Activated naive CD8-positive, alpha-beta T cell (primary cell): ENCODE measurements around the gene RABL6.
"Not testable (repeated sequence)": the region's sequence is repeated elsewhere in the genome, so short reads cannot be mapped to it uniquely, and the experiment has no call there.

Experiments used
- H3K27ac Mint-ChIP-seq: one replicate; pipeline ENCODE4 v1.8.0; 2021; ENCODE audit warnings: mixed read lengths
- H3K27me3 Mint-ChIP-seq: one replicate; pipeline ENCODE4 v1.8.0; 2021; ENCODE audit warnings: mixed read lengths
- H3K36me3 Mint-ChIP-seq: one replicate; pipeline ENCODE4 v1.8.0; 2021; ENCODE audit warnings: mixed read lengths
- H3K4me1 Mint-ChIP-seq: one replicate; pipeline ENCODE4 v1.8.0; 2021; ENCODE audit warnings: low read depth, mixed read lengths
- H3K4me3 Mint-ChIP-seq: one replicate; pipeline ENCODE4 v1.8.0; 2021; ENCODE audit warnings: mild to moderate bottlenecking, mixed read lengths
- H3K9me3 Mint-ChIP-seq: one replicate; pipeline ENCODE4 v1.8.0; 2021; ENCODE audit warnings: low read depth, mixed read lengths

Gene RABL6

GRCh38 chr9:136867917-136868316 is 60.2 kb downstream of the RABL6 start:
- no peak overlapping the region for H3K27ac Mint-ChIP-seq
- H3K4me3 Mint-ChIP-seq, result peak overlapping the region; percentile 71
- no peaks in the 10 kb centered on the region for H3K9me3 Mint-ChIP-seq
- H3K36me3 Mint-ChIP-seq, result no peaks in the 10 kb centered on the region
- H3K27me3 Mint-ChIP-seq, result no peaks in the 10 kb centered on the region
- peaks cover 16% of the 10 kb centered on the region for H3K4me1 Mint-ChIP-seq

GRCh38 chr9:136868644-136869043 is 60.9 kb downstream of the RABL6 start:
- Mint-ChIP-seq H3K4me1 (peaks cover 16% of the 10 kb centered on the region), H3K27ac (no peak overlapping the region), H3K36me3 (no peaks in the 10 kb centered on the region), H3K4me3 (peak overlapping the region; percentile 57), H3K27me3 (no peaks in the 10 kb centered on the region), H3K9me3 (no peaks in the 10 kb centered on the region)

DNA sequence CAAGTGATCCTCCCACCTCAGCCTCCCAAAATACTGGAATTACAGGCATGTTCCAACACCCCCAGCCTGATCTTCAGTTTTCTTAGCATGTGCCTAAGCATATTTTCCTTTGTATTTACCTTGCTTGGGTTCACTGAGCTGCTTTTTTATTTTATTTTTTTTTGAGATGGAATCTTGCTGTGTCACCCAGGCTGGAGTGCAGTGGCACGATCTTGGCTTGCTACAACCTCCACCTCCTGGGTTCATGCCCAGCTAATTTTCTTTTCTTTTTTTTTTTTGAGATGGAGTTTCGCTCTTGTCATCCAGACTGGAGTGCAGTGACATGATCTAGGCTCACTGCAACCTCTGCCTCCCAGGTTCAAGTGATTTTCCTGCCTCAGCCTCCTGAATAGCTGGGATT is 61.9 kb downstream of the RABL6 start:
- H3K27me3 Mint-ChIP-seq, H3K27ac Mint-ChIP-seq, H3K4me1 Mint-ChIP-seq, H3K9me3 Mint-ChIP-seq, H3K4me3 Mint-ChIP-seq, H3K36me3 Mint-ChIP-seq: not testable (repeated sequence)

DNA sequence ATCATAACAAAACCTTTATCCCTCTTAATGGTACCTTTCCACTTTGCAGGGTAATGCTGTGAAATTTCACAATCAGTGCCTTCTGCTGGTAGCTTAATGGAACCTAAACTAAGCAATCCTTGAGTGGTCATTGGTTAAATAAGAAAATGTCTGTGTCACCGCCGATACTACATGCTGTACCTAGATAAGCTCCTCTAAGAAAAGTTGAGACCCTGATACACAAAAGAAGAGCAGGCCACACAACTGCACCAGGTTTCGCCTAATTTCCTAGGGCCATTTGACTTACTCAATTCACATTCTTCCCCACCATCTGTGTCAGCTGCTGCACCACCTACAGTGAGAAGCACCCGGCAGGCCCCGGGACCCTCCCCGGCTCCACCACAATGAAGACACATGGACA is 67.4 kb downstream of the RABL6 start:
- Mint-ChIP-seq H3K36me3 (no peaks in the 10 kb centered on the region), H3K27me3 (no peaks in the 10 kb centered on the region), H3K27ac (no peak overlapping the region), H3K4me3 (no peak overlapping the region), H3K4me1 (peaks cover 2% of the 10 kb centered on the region), H3K9me3 (no peaks in the 10 kb centered on the region)

DNA sequence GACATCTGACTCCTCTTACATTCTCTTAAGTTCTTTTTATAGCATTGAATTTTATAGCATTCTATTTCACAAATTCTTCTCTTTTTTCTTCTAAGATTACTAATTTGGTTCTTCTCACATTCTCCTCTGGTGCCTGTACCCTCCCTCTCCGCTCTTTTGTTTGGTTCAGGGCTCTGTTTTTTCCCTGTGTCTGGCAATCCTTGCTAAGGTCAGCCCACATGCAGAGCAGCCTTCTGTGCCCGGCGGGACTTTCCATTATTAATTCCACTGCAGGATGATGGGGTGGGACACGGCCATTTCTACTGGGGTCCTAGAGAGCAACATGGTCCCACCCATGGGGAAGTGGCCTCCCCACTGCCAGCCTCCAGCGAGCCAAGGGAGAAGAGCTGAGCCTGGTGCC is 68.7 kb downstream of the RABL6 start:
- no peak overlapping the region for H3K4me3 Mint-ChIP-seq

DNA sequence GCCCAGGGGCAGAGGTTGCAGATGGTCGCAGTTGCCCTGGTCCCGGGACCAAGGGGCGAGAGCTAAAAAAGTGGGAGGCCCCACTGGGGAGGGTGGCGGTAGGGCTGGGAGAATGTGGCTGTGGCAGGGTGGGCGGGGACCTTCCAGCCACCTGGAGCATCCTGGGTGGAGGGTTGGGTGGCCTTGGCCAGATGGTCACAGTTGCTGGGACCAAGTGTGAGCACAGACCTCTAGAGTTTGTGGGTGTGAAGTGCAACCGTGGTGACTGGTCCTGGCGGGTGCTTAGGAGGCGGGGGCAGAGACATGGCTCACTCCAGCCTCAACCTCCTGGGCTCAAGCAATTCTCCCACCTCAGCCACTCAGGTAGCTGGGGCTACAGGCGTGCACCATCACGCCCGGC is 72.9 kb downstream of the RABL6 start:
- Mint-ChIP-seq H3K27ac (peak overlapping the region; percentile 76), H3K9me3 (no peaks in the 10 kb centered on the region), H3K27me3 (no peaks in the 10 kb centered on the region), H3K4me1 (peaks cover 31% of the 10 kb centered on the region), H3K4me3 (peak overlapping the region; percentile 41), H3K36me3 (no peaks in the 10 kb centered on the region)

More for the DNA sequence above, 68.7 kb downstream of the RABL6 start:
- Mint-ChIP-seq H3K27me3 (no peaks in the 10 kb centered on the region), H3K9me3 (no peaks in the 10 kb centered on the region), H3K4me1 (peaks cover 10% of the 10 kb centered on the region), H3K27ac (peak overlapping the region; percentile 77), H3K36me3 (no peaks in the 10 kb centered on the region)

DNA sequence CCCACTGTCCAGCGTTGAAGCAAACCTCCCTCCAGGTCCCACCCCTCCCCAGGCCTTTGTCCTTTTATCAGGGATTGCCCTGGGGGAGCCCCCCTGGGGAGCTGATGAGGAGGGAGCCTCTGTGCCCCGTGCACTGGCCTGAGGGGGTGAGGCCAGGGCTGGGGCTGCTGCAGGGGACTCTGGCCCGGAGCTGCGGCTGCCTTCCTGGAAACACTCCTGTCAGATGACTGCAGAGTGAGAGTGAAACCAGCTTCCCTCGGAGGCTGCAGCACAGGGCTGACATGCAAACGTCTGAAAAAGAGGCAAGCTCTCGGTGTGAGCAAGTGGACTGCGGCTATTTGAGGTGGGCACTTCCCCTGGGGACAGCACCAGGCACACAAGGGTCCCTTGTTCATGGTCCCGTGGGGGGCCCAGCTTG is 74.0 kb downstream of the RABL6 start:
- no peaks in the 10 kb centered on the region for H3K9me3 Mint-ChIP-seq
- H3K4me1 Mint-ChIP-seq, result peaks cover 31% of the 10 kb centered on the region
- peak overlapping the region; percentile 83 for H3K4me3 Mint-ChIP-seq
- no peaks in the 10 kb centered on the region for H3K36me3 Mint-ChIP-seq
- no peaks in the 10 kb centered on the region for H3K27me3 Mint-ChIP-seq
- H3K27ac Mint-ChIP-seq, result peak overlapping the region; percentile 94

DNA sequence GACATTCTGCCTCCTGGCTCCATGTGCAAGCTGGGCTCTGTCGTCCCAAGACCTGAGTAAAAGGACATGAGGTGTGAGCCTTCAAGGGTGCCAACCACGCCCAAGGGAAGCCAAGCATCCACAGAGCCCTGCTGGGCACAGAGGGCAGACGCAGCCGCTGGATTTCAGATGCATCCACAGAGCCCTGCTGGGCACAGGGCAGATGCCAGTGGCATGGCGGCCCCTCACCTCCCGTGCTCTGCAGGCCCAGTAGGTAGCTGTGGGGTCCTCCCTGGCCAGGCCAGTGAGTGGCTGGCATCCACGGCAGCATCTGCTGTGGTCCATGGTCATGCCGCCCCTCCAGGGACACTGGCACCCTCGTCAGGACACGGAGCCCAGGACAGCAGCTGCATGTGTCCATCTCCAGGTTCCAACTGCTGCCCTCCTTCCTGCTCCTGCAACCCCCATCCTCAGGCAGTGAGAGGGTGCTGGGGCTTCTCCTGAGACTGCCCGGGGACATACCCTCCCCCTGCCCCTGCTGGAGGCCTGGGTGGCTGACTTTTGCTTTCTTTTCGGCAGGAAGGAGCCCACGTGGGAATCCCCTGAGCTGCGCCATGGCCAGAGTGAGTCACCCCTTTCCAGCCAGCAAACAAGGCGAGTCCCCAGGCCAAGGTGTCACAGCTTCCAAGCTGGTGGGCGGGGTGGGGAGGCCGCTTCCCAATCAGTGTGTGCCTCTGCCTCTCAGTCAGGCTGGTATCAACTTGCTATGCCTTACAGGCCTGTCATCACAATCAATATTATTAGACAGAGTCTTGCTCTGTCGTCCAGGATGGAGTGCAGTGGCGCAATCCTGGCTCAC is 74.6 kb downstream of the RABL6 start:
- no peaks in the 10 kb centered on the region for H3K27me3 Mint-ChIP-seq
- no peaks in the 10 kb centered on the region for H3K36me3 Mint-ChIP-seq
- peak overlapping the region; percentile 94 for H3K27ac Mint-ChIP-seq
- H3K4me1 Mint-ChIP-seq, result peaks cover 35% of the 10 kb centered on the region
- H3K4me3 Mint-ChIP-seq, result peak overlapping the region; percentile 83
- no peaks in the 10 kb centered on the region for H3K9me3 Mint-ChIP-seq

GRCh38 chr9:136882947-136883283 is 75.2 kb downstream of the RABL6 start:
- Mint-ChIP-seq H3K4me1 (peaks cover 39% of the 10 kb centered on the region), H3K27ac (peak overlapping the region; percentile 94), H3K4me3 (peak overlapping the region; percentile 83)
- not testable (repeated sequence) for H3K9me3 Mint-ChIP-seq, H3K36me3 Mint-ChIP-seq, H3K27me3 Mint-ChIP-seq

DNA sequence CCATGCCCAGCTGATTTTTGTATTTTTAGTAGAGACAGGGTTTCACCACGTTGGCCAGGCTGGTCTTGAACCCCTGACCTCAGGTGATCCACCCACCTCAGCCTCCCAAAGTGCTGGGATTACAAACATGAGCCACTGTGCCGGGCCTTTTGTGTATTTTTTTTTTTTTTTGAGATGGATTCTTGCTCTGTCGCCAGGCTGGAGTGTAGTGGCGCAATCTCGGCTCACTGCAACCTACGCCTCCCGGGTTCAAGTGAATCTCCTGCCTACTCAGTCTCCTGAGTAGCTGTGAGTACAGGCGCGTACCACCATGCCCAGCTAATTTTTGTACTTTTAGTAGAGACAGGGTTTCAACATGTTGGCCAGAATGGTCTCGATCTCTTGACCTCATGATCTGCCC is 75.9 kb downstream of the RABL6 start:
- Mint-ChIP-seq H3K4me3 (peak overlapping the region; percentile 83), H3K27ac (peak overlapping the region; percentile 94), H3K4me1 (peaks cover 45% of the 10 kb centered on the region)
- H3K27me3 Mint-ChIP-seq, H3K36me3 Mint-ChIP-seq, H3K9me3 Mint-ChIP-seq: not testable (repeated sequence)

GRCh38 chr9:136885950-136886578 is 78.3 kb downstream of the RABL6 start, which contains the start of gene TRAF2:
Gene TRAF2, plus strand, starts transcription at chr9:136886516. Its CDS starts 12,225 bp downstream, at chr9:136898741.
- peak within 1 kb of the TSS; percentile 97 for H3K4me3 Mint-ChIP-seq
- peak within 1 kb of the TSS; percentile 90 for H3K27ac Mint-ChIP-seq
- H3K4me1 Mint-ChIP-seq, result peaks cover 42% of the 10 kb centered on the region
- H3K9me3 Mint-ChIP-seq, result no peaks in the 10 kb centered on the region
- H3K27me3 Mint-ChIP-seq, result no peaks in the 10 kb centered on the region
- no peaks in the 10 kb centered on the region for H3K36me3 Mint-ChIP-seq

GRCh38 chr9:136886610-136887597 is 79.2 kb downstream of the RABL6 start:
- Mint-ChIP-seq H3K36me3 (no peaks in the 10 kb centered on the region), H3K4me1 (peaks cover 34% of the 10 kb centered on the region), H3K9me3 (no peaks in the 10 kb centered on the region), H3K27me3 (no peaks in the 10 kb centered on the region), H3K27ac (peak overlapping the region; percentile 90), H3K4me3 (peak overlapping the region; percentile 97)

DNA sequence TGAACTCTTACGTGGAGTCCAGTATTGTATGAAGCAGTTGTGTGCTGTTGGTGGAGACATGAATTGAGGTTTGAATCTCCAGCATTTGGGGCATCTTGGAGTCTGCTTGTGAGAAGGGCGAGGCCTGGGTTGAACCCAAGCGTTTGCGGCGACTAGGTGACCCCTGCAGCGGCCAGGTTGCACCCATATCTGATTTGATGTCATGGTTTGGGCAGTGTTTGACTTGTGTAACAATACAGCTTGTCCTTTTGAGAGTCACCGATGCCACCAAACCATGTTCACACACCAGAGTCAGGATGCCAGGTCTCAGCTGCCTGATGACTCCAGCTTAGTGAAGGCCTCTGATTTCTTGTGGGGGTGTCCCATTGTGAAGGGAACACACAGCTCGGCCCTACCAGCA is 80.7 kb downstream of the RABL6 start:
- H3K36me3 Mint-ChIP-seq, result no peaks in the 10 kb centered on the region
- H3K4me3 Mint-ChIP-seq, result peak overlapping the region; percentile 97
- H3K9me3 Mint-ChIP-seq, result no peaks in the 10 kb centered on the region

DNA sequence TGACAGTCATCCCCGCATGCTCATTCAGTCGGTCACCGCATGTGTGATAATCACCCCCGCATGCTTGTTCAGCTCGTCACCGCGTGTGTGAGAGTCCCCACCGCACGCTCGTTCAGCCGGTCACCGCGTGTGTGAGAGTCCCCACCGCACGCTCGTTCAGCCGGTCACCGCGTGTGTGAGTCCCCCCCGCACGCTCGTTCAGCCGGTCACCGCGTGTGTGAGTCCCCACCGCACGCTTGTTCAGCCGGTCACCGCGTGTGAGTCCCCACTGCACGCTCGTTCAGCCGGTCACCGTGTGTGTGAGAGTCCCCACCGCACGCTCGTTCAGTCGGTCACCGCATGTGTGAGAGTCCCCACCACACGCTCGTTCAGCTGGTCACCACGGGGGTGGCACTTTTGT is 82.1 kb downstream of the RABL6 start:
- Mint-ChIP-seq H3K27ac (no peak overlapping the region), H3K4me1 (peaks cover 30% of the 10 kb centered on the region), H3K4me3 (no peak overlapping the region), H3K36me3 (no peaks in the 10 kb centered on the region), H3K9me3 (no peaks in the 10 kb centered on the region), H3K27me3 (no peaks in the 10 kb centered on the region)

More for the DNA sequence above, 80.7 kb downstream of the RABL6 start:
- H3K27me3 Mint-ChIP-seq, result no peaks in the 10 kb centered on the region
- H3K4me1 Mint-ChIP-seq, result peaks cover 25% of the 10 kb centered on the region
- no peak overlapping the region for H3K27ac Mint-ChIP-seq

DNA sequence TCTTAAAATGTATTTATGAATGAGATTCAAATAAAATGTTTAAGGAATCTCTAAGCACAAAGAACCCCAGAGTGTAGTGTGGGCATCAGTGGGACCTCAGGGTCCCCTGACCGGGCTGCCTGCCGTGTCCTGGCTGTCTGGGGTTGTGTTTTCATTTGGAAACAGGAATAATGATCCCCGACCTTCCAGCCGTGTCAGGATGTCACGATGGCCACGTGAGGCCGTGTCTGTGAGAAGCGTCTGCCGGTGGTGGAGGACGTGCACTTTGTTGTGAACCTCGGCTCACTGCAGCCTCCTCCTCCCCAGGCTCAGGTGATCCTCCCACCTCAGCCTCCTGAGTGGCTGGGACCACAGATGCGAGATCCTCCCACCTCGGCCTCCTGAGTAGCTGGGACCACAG is 82.9 kb downstream of the RABL6 start:
- Mint-ChIP-seq H3K9me3 (no peaks in the 10 kb centered on the region), H3K4me3 (no peak overlapping the region), H3K27ac (no peak overlapping the region), H3K36me3 (no peaks in the 10 kb centered on the region), H3K4me1 (peaks cover 30% of the 10 kb centered on the region), H3K27me3 (no peaks in the 10 kb centered on the region)
